ENCODE measurements around the gene BCLAF3.

The BCLAF3 gene

GRCh38 chrX:19958552-19959486 is 32.0 kb downstream of the BCLAF3 start:
- Histone ChIP-seq H3K9ac (ENCODE audit: insufficient read length) (no peak overlapping the region), H3K4me3 (no peak overlapping the region), H3K27ac (peak overlapping the region; percentile 77; the same call in 1 of the 2 replicates), H3K9me3 (ENCODE audit: low read depth, low read length) (no peaks in the 10 kb centered on the region), H3K36me3 (ENCODE audit: insufficient read depth, low read length) (no peaks in the 10 kb centered on the region)
- TF ChIP-seq FOXP2 (optimal IDR thresholded peaks at IDR 0.05; ENCODE audit: control extremely low read depth, extremely low read length, insufficient read depth) (no peak), POLR2AphosphoS5 (IDR thresholded peaks at IDR 0.05; ENCODE audit: borderline replicate concordance, low read depth, low read length) (no peak), EZH2 (IDR thresholded peaks at IDR 0.05) (no peak)
- DNase-seq (ENCODE audit: low read depth, low spot score), result no peak

GRCh38 chrX:19956923-19957322 is 33.9 kb downstream of the BCLAF3 start:
- Histone ChIP-seq H3K36me3 (ENCODE audit: insufficient read depth, low read length) (no peaks in the 10 kb centered on the region), H3K27ac (no peak overlapping the region; the same call in 1 of the 2 replicates), H3K9ac (ENCODE audit: insufficient read length) (no peak overlapping the region), H3K4me3 (no peak overlapping the region), H3K9me3 (ENCODE audit: low read depth, low read length) (no peaks in the 10 kb centered on the region)
- DNase-seq (ENCODE audit: low read depth, low spot score), result no peak
- TF ChIP-seq FOXP2 (optimal IDR thresholded peaks at IDR 0.05; ENCODE audit: control extremely low read depth, extremely low read length, insufficient read depth) (no peak), POLR2AphosphoS5 (IDR thresholded peaks at IDR 0.05; ENCODE audit: borderline replicate concordance, low read depth, low read length) (no peak), EZH2 (IDR thresholded peaks at IDR 0.05) (no peak)

- no peak overlapping the region for H3K9ac ChIP-seq (ENCODE audit: insufficient read length)
- H3K4me3 ChIP-seq, result no peak overlapping the region
- TF ChIP-seq FOXP2 (optimal IDR thresholded peaks at IDR 0.05; ENCODE audit: control extremely low read depth, extremely low read length, insufficient read depth) (no peak), EZH2 (IDR thresholded peaks at IDR 0.05) (no peak), POLR2AphosphoS5 (IDR thresholded peaks at IDR 0.05; ENCODE audit: borderline replicate concordance, low read depth, low read length) (no peak)
- no peak for DNase-seq (ENCODE audit: low read depth, low spot score)
- H3K36me3 ChIP-seq (ENCODE audit: insufficient read depth, low read length), result no peaks in the 10 kb centered on the region
- H3K9me3 ChIP-seq (ENCODE audit: low read depth, low read length), result no peaks in the 10 kb centered on the region
- no peak overlapping the region for H3K27ac ChIP-seq
Observed at GRCh38 chrX:19956306-19956705, 34.6 kb downstream of the BCLAF3 start.

GRCh38 chrX:19955306-19955705 is 35.6 kb downstream of the BCLAF3 start:
- TF ChIP-seq POLR2AphosphoS5 (IDR thresholded peaks at IDR 0.05; ENCODE audit: borderline replicate concordance, low read depth, low read length), result no peak
- no peak for TF ChIP-seq EZH2 (IDR thresholded peaks at IDR 0.05)
- TF ChIP-seq FOXP2 (optimal IDR thresholded peaks at IDR 0.05; ENCODE audit: control extremely low read depth, extremely low read length, insufficient read depth), result no peak
- H3K36me3 ChIP-seq (ENCODE audit: insufficient read depth, low read length), result no peaks in the 10 kb centered on the region
- no peaks in the 10 kb centered on the region for H3K9me3 ChIP-seq (ENCODE audit: low read depth, low read length)
- H3K4me3 ChIP-seq, result no peak overlapping the region
- 0 out of 2 replicates have a peak overlapping the region, but pooled peaks have one; percentile 12 for H3K27ac ChIP-seq
- no peak overlapping the region for H3K9ac ChIP-seq (ENCODE audit: insufficient read length)
- no peak for DNase-seq (ENCODE audit: low read depth, low spot score)

- TF ChIP-seq EZH2 (IDR thresholded peaks at IDR 0.05) (no peak), POLR2AphosphoS5 (IDR thresholded peaks at IDR 0.05; ENCODE audit: borderline replicate concordance, low read depth, low read length) (no peak), FOXP2 (optimal IDR thresholded peaks at IDR 0.05; ENCODE audit: control extremely low read depth, extremely low read length, insufficient read depth) (no peak)
- DNase-seq (ENCODE audit: low read depth, low spot score), result peak; percentile 24
- no peaks in the 10 kb centered on the region for H3K9me3 ChIP-seq (ENCODE audit: low read depth, low read length)
- no peak overlapping the region for H3K9ac ChIP-seq (ENCODE audit: insufficient read length)
- H3K36me3 ChIP-seq (ENCODE audit: insufficient read depth, low read length), result no peaks in the 10 kb centered on the region
- 0 out of 2 replicates have a peak overlapping the region, but pooled peaks have one; percentile 20 for H3K27ac ChIP-seq
- no peak overlapping the region for H3K4me3 ChIP-seq
Observed at GRCh38 chrX:19954335-19955096, 36.3 kb downstream of the BCLAF3 start.

- H3K36me3 ChIP-seq (ENCODE audit: insufficient read depth, low read length), result no peaks in the 10 kb centered on the region; the same call in 1 of the 2 replicates
- DNase-seq (ENCODE audit: low read depth, low spot score), result no peak
- TF ChIP-seq EZH2 (IDR thresholded peaks at IDR 0.05) (no peak), FOXP2 (optimal IDR thresholded peaks at IDR 0.05; ENCODE audit: control extremely low read depth, extremely low read length, insufficient read depth) (no peak), POLR2AphosphoS5 (IDR thresholded peaks at IDR 0.05; ENCODE audit: borderline replicate concordance, low read depth, low read length) (no peak)
- no peaks in the 10 kb centered on the region for H3K9me3 ChIP-seq (ENCODE audit: low read depth, low read length)
- no peak overlapping the region for H3K27ac ChIP-seq
- no peak overlapping the region for H3K9ac ChIP-seq (ENCODE audit: insufficient read length)
- no peak overlapping the region for H3K4me3 ChIP-seq
Observed at GRCh38 chrX:19953145-19953544, 37.7 kb downstream of the BCLAF3 start.

- Histone ChIP-seq H3K9ac (ENCODE audit: insufficient read length) (no peak overlapping the region), H3K4me3 (no peak overlapping the region), H3K27ac (no peak overlapping the region), H3K36me3 (ENCODE audit: insufficient read depth, low read length) (peaks cover 3% of the 10 kb centered on the region; the same call in 1 of the 2 replicates), H3K9me3 (ENCODE audit: low read depth, low read length) (no peaks in the 10 kb centered on the region)
- TF ChIP-seq FOXP2 (optimal IDR thresholded peaks at IDR 0.05; ENCODE audit: control extremely low read depth, extremely low read length, insufficient read depth) (no peak), POLR2AphosphoS5 (IDR thresholded peaks at IDR 0.05; ENCODE audit: borderline replicate concordance, low read depth, low read length) (no peak), EZH2 (IDR thresholded peaks at IDR 0.05) (no peak)
- no peak for DNase-seq (ENCODE audit: low read depth, low spot score)
Observed at GRCh38 chrX:19949340-19949739, 41.5 kb downstream of the BCLAF3 start.

GRCh38 chrX:19947612-19948011 is 43.2 kb downstream of the BCLAF3 start:
- Histone ChIP-seq H3K9me3 (ENCODE audit: low read depth, low read length) (no peaks in the 10 kb centered on the region), H3K9ac (ENCODE audit: insufficient read length) (no peak overlapping the region), H3K27ac (no peak overlapping the region), H3K4me3 (no peak overlapping the region), H3K36me3 (ENCODE audit: insufficient read depth, low read length) (peaks cover 3% of the 10 kb centered on the region; the same call in 1 of the 2 replicates)
- no peak for TF ChIP-seq FOXP2 (optimal IDR thresholded peaks at IDR 0.05; ENCODE audit: control extremely low read depth, extremely low read length, insufficient read depth)
- no peak for TF ChIP-seq POLR2AphosphoS5 (IDR thresholded peaks at IDR 0.05; ENCODE audit: borderline replicate concordance, low read depth, low read length)
- no peak for TF ChIP-seq EZH2 (IDR thresholded peaks at IDR 0.05)
- no peak for DNase-seq (ENCODE audit: low read depth, low spot score)
